Hepatocyte (in vitro differentiated cells): ENCODE results near the gene ITPRID1.

Source experiments
- EZH2 ChIP-seq: fragments of 200-600 bp; sonication (generic); IDR thresholded peaks from 2 replicates; pipeline ENCODE4 v1.6.1; 2016; ENCODE audit warnings: antibody characterized with exemption, mild to moderate bottlenecking, borderline replicate concordance
- TF ChIP-seq, protein P1 (sequence below): fragments of 200-600 bp; sonication (generic); IDR thresholded peaks from 2 replicates; pipeline ENCODE4 v1.5.1; 2016; ENCODE audit warnings: antibody characterized with exemption, mild to moderate bottlenecking; ENCODE audit not compliant: poor library complexity

DNA sequence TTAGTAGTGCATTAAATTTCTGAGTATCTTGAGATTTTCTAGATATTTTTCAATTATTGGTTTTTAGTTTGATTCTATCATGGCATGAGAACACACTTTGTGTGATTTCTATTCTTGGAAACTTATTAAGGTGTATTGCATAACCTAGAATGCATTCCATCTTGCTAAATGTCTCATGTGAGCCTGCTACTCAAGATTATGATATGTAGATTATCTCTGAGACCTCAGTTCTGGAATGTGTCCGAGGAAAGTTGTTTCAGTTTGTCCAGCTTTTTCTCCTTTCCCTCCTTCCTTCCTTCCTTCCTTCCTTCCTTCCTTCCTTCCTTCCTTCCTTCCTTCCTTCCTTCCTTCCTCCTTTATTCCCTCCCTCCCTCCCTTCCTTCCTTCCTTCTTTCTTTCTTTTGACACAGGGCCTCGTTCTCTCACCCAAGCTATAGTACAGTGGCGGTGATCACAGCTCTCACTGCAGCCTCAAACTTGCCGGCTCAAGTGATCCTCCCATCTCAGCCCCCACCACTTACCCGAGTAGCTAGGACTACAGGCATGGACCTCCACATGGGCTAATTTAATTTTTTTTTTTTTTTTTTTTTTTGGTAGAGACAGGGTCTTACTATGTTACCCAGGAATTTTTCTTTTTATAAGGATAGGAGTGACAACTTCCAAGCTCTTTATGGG lies 7.6 kb downstream of the ITPRID1 start:
- TF ChIP-seq, protein P1, sequence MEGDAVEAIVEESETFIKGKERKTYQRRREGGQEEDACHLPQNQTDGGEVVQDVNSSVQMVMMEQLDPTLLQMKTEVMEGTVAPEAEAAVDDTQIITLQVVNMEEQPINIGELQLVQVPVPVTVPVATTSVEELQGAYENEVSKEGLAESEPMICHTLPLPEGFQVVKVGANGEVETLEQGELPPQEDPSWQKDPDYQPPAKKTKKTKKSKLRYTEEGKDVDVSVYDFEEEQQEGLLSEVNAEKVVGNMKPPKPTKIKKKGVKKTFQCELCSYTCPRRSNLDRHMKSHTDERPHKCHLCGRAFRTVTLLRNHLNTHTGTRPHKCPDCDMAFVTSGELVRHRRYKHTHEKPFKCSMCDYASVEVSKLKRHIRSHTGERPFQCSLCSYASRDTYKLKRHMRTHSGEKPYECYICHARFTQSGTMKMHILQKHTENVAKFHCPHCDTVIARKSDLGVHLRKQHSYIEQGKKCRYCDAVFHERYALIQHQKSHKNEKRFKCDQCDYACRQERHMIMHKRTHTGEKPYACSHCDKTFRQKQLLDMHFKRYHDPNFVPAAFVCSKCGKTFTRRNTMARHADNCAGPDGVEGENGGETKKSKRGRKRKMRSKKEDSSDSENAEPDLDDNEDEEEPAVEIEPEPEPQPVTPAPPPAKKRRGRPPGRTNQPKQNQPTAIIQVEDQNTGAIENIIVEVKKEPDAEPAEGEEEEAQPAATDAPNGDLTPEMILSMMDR = no peak
- no peak for TF ChIP-seq EZH2
